Right atrium auricular region (tissue), 2 donors: ENCODE measurements around the gene PLAAT1. TPM values are rescaled to one million over a fixed set of nuclear protein-coding genes. Genes with fewer than 3 reads are reported as not detected.
A peak's percentile ranks its signal among the peaks of the same experiment; 100 is the strongest.

Experiments
- DNase-seq: peaks from one replicate; pipeline ENCODE4 v3.0.0-alpha.2; 2019; ENCODE audit warnings: low spot score
- H3K27ac ChIP-seq, 2 donors: fragments of 200-600 bp; sonication (generic); 1 replicate in 1 of 2; 2 replicates in 1 of 2; pipeline ENCODE4 v1.5.1; 2016 to 2019
- H3K27me3 ChIP-seq, 2 donors: fragments of 200-600 bp; sonication (generic); one replicate each; pipeline versions ENCODE4 v1.5.1 to v1.6.0; 2017 to 2019
- H3K36me3 ChIP-seq: fragments of 200-600 bp; sonication (generic); one replicate; pipeline ENCODE4 v1.5.1; 2016
- H3K4me1 ChIP-seq, 2 donors: fragments of 200-600 bp; sonication (generic); one replicate each; pipeline versions ENCODE4 v1.5.1 to v1.6.0; 2017 to 2019
- H3K4me3 ChIP-seq, 2 donors: fragments of 200-600 bp; sonication (generic); 1 replicate in 1 of 2; 2 replicates in 1 of 2; pipeline ENCODE4 v1.5.1; 2017 to 2019; ENCODE audit warnings: mild to moderate bottlenecking in 1 of 2, moderate library complexity in 1 of 2
- H3K9me3 ChIP-seq, 2 donors: fragments of 200-600 bp; sonication (generic); one replicate each; pipeline ENCODE4 v1.5.1; 2019
- CTCF ChIP-seq, 2 donors: fragments of 200-600 bp; sonication (generic); IDR thresholded peaks; one replicate each; pipeline ENCODE4 v1.5.1; 2019; ENCODE audit warnings: antibody characterized with exemption in 2 of 2
- total RNA-seq, 2 donors: library from RNA; depleted of rRNA; stranded (reverse); fragments of >200 nt; gene quantifications; one replicate each; pipeline ENCODE4 v1.1.0, GENCODE V29; 2016

Gene PLAAT1
- total RNA-seq, 2 donors from 2014 or later = 10.3 to 11.2 TPM

GRCh38 chr3:193310914-193311723, 70.1 kb downstream of the PLAAT1 start:
- H3K4me1 ChIP-seq = peaks cover 0 to 25% of the 10 kb centered on the region in 2 donors
- no peak overlapping the region for H3K4me3 ChIP-seq
- DNase-seq = no peak
- no peak for TF ChIP-seq CTCF (IDR thresholded peaks at IDR 0.05)
- no peaks in the 10 kb centered on the region for H3K36me3 ChIP-seq
- H3K9me3 ChIP-seq = no peaks in the 10 kb centered on the region
- peak overlapping the region; percentile 82 to 87 for H3K27ac ChIP-seq
- H3K27me3 ChIP-seq = no peaks in the 10 kb centered on the region

- no peak for DNase-seq
- H3K36me3 ChIP-seq = no peaks in the 10 kb centered on the region
- no peaks in the 10 kb centered on the region for H3K9me3 ChIP-seq
- no peak for TF ChIP-seq CTCF (IDR thresholded peaks at IDR 0.05)
- H3K27ac ChIP-seq = no peak overlapping the region
- peaks cover 0 to 25% of the 10 kb centered on the region in 2 donors for H3K4me1 ChIP-seq
- no peak overlapping the region for H3K4me3 ChIP-seq
- H3K27me3 ChIP-seq = no peaks in the 10 kb centered on the region
Measured at GRCh38 chr3:193313061-193313958, 72.3 kb downstream of the PLAAT1 start.

GRCh38 chr3:193314161-193314560, 73.1 kb downstream of the PLAAT1 start:
- TF ChIP-seq CTCF (IDR thresholded peaks at IDR 0.05) = no peak
- Histone ChIP-seq H3K36me3 (no peaks in the 10 kb centered on the region), H3K9me3 (no peaks in the 10 kb centered on the region), H3K27me3 (no peaks in the 10 kb centered on the region), H3K27ac (no peak overlapping the region), H3K4me3 (no peak overlapping the region), H3K4me1 (peaks cover 0 to 25% of the 10 kb centered on the region in 2 donors)
- no peak for DNase-seq

GRCh38 chr3:193317682-193318300, 76.8 kb downstream of the PLAAT1 start:
- no peak overlapping the region for H3K4me3 ChIP-seq
- H3K36me3 ChIP-seq = no peaks in the 10 kb centered on the region
- no peaks in the 10 kb centered on the region for H3K9me3 ChIP-seq
- H3K27me3 ChIP-seq = no peaks in the 10 kb centered on the region
- peaks cover 0 to 2% of the 10 kb centered on the region in 2 donors for H3K4me1 ChIP-seq
- H3K27ac ChIP-seq = no peak overlapping the region
- TF ChIP-seq CTCF (IDR thresholded peaks at IDR 0.05) = no peak
- no peak for DNase-seq

Other genes starting within 250 kb of the PLAAT1 start
- gene ATP13A5, start 137.5 kb downstream of the PLAAT1 start, total RNA-seq = not detected